T follicular helper cell (primary cell): ENCODE data around the gene PLEKHM3.

Experiments used
- DNase-seq: peaks from one replicate; pipeline ENCODE4 v3.0.0-alpha.2; 2020; ENCODE audit warnings: low read depth
- total RNA-seq, 2 experiments: gene quantifications; one replicate each; lab custom pipeline; 2026; lab: John Stamatoyannopoulos, UW

PLEKHM3 gene
- 9.9 to 24.0 reads per million in 2 experiments for total RNA-seq

DNA sequence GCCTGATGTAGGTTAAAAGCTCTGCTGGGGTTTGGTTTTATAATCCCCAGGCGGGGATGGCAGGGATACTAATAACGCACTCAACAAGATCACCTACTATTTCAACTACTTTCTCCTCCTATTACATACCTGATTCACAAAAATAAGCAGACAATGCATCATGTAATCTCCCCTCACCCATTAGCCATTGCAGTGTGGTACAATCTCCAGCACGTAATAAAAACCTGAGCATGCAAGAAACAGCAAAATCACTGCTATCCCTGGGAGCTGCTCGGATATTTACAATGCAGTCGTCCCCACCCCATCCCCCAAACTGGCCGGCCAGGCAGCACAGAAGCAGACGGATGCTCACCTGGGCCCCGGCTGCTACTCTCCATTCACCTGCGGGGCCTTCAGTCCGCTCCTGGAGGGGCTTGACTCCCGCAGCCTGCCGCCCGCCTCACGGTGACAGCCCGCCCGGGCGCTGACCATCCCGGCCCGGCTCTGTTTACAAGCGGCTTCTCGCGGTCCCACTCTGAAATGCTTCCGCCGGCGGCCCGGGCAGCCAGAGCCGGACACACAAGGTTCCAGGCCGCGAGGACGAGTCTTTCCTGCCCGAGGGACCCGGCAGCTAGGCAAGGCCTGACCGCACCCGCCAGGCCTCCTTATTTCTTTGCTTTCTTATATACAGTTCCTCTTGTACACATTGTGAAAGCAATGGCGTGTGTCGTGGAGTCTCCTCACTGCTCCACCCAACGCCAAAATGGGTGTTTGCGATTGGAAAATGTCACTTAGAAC is at the start of gene PLEKHM3:
Gene PLEKHM3, minus strand, starts transcription at position 491 of the 777 bp plus-strand sequence. CDS start 23,888 bp downstream, outside the sequence.
- peak; percentile 29 for DNase-seq

GRCh38 chr2:208074610-208075356 is 49.5 kb upstream of the PLEKHM3 start:
- no peak for DNase-seq

- DNase-seq: peak; percentile 24
Measured at GRCh38 chr2:208072250-208072892, 47.0 kb upstream of the PLEKHM3 start.

DNA sequence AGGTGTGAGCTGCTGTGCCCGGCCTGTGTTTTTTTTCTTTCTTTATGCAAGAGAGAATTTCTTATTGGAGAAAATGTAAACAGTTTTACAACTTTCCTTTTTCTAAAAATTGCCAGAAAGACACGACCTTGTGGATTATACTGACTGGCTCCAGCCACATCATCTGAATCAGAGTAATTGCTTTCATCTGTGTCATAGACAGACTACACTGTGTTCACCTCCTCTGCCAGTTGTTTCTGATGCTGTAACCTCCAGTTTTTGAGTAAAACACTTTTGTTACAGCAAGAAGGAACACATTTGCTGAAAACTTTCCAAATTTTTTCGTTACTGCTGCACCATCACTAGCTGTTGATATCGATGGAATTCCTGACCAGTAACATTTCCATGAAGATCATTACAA is 43.9 kb upstream of the PLEKHM3 start:
- DNase-seq: no peak

DNA sequence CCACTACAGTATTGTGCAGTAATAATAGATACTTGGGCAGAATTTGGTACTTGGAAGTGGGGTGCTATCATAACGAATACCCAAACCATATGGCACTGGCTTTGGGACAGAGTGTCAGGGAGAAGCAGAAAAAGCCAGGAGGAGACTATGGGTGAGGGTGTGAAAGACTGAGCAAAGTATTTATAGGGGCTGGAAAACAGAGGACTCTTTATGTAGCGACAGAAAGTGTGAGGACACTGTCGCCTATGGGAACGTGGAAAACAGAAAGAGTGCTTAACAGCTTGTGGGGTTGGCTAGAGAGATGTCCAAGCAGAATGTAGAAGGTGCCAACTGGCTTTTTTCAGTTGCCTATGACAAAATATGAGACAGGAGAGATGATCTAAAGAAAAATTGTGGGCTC is 40.7 kb upstream of the PLEKHM3 start:
- no peak for DNase-seq

DNA sequence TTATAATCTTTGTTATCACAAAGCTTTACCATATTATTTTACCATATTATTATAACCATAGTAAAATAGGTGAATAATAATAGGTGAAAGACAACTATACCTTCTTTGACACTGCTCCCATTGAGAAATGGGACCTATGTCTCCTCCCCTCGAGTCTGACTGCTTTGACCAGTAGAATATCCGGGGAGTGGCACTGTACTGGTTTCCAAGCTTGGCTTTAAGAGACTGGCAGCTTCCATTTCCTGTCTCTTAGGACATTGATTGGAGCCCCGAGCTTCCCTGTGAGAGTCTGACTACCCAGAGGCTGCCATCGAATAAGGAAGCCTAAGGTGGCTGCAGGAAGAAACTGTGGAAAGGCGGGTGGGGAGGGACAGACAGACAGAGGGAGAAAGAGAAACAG is 40.1 kb upstream of the PLEKHM3 start:
- DNase-seq: no peak

GRCh38 chr2:208064220-208064961 is 39.1 kb upstream of the PLEKHM3 start:
- DNase-seq: no peak

DNA sequence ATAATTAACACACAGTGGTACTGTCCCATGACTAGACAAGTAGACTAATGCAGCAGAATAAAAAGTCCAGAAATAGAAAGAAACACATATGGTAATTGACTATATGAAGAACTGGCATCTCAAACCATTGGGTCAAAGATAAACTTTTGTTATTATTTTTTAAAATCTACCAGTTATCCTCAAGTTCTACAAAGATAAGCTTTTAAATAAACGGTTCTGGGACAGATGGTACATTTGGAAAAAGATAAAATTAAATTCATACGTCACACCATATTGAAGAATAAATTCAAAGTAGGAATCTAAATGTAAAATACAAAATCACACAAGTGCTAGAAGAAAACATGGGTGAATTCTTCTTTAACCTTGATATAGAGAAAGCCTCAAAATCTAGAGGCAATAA is 37.6 kb upstream of the PLEKHM3 start:
- no peak for DNase-seq

DNA sequence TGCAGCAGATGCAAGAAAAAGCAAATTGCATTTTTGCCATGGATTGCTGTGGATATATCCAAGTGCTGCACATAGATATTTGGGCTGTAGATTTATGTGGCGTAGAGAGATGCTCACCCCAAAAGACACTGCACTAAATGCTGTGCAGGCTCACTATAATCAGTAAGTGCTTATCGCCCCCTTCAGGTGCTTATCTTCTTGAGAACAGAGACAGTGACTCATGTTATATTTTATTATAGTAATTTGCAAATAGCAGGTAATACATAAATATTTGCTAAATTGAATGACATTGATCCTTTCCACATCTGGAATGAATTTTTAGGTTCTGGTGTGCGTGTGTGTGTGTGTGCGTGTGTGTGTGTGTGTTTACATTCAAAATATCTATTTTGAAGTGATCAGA is 36.8 kb upstream of the PLEKHM3 start:
- DNase-seq: no peak

GRCh38 chr2:208057108-208057507 is 31.8 kb upstream of the PLEKHM3 start:
- DNase-seq: no peak

DNA sequence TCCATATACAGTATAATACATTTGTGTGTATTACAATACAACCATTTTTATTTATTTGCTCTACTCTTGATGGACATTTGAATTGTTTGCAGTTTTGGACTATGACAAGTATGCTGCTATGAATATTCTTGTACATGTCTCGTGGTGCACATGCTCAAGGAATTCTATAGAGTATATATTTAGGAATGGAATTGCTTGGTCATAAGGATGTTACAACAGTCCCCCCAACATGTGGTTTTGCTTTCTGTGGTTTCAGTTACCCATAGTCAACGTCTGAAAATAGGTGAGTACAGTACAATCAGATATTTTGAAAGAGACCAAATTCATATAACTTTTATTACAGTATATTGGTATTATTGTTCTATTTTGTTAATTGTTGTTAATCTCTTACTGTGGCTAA is 24.1 kb upstream of the PLEKHM3 start:
- no peak for DNase-seq

DNA sequence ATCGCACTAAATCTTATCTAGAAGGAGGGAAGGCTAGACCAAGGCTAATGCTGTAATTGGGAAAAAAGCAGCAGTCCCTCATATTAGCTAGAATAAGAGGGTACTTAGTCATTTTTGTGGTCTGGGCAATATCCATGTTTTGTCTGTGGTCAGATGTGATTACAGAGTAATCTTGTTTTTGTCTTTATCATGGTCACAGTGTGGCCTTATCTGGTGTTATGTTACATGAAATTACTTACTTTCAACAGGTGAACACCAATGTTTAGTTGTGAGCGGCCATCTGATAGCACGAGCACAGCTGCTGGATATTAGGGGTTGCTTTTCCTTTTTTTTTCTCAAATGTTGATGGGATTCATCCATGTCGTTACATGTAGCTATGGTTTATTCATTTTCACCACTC is 23.7 kb upstream of the PLEKHM3 start:
- no peak for DNase-seq

- no peak for DNase-seq
Measured at GRCh38 chr2:208047840-208048239, 22.5 kb upstream of the PLEKHM3 start.

DNA sequence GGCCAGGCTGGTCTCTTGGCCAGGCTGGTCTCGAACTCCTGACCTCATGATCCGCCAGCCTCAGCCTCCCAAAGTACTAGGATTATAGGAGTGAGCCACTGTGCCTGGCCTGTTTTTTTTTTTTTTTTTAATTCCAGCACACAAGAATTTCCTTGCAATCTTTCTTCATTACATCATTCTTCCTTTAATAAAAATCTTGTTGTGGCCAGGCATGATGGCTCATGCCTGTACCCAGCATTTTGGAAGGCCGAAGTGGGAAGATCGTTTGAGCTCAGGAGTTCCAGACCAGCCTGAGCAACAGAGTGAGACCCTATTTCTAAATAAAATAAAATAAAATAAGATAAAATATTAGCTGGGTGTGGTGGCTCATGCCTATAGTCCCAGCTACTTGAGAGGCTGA is 21.4 kb upstream of the PLEKHM3 start:
- no peak for DNase-seq

DNA sequence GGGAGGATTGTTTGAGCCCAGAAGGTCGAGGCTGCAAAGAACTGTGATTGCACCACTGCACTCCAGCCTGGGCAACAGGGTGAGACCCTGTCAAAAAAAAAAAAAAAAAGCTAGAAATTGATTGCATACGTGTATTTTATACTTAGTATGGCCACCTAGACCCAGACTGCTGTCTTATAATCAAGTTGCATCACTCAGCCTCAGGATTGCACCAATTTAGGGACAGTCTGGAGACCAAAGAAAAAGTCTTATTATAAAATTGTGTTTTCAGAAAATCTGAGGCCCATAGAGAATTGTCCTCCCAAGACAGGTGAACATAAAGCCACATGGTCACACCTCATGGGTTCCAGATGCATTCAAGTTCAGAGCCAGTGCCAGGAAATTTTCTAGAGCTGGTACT is 17.1 kb upstream of the PLEKHM3 start:
- DNase-seq: no peak

- no peak for DNase-seq
Measured at GRCh38 chr2:208042041-208042440, 16.7 kb upstream of the PLEKHM3 start.

DNA sequence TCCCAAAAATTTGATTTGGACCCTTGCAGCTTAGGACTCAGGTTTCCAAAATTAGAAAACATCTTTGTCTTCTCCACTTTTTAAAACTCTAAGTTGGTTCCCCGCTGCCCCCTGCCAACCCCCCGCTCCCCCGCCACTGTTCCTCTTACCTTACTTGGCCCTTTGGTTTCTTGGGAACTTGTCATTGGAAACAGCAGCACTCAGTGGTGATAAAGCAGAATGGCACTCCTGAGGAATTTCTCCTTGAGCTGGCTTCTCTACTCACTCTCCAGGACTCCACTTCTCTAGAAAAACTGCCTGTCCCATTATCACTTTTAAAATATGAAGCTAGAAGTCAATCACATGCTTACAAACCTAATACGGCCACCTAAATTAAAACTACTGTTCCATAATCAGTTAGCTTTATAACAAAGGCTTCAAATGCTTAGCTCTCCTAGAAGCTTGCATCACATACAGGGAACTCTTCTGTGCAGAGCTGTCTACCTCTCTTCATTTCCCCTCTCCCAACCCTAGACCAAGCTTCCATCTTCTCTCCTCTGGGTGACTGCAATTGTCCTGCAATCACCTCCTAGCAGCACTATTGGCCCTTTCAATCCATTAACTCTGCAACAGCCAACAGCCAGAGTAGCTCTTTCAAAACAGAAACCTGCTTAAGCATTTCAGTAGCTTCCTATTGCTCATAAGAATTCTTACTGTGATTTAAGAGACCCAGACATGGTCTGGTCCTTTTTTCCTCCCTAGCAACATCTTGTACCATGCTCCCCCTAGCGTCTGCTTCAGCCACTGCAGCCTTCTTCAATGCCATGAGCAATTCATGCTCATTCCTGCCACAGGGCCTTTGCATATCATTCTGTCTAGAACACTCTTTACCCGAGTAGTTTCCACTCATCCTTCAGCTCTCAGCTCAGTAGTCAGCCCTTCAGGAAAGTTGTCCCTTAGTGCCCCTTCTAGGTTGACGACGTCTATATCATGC is 15.2 kb upstream of the PLEKHM3 start:
- peak; percentile 32 for DNase-seq

DNA sequence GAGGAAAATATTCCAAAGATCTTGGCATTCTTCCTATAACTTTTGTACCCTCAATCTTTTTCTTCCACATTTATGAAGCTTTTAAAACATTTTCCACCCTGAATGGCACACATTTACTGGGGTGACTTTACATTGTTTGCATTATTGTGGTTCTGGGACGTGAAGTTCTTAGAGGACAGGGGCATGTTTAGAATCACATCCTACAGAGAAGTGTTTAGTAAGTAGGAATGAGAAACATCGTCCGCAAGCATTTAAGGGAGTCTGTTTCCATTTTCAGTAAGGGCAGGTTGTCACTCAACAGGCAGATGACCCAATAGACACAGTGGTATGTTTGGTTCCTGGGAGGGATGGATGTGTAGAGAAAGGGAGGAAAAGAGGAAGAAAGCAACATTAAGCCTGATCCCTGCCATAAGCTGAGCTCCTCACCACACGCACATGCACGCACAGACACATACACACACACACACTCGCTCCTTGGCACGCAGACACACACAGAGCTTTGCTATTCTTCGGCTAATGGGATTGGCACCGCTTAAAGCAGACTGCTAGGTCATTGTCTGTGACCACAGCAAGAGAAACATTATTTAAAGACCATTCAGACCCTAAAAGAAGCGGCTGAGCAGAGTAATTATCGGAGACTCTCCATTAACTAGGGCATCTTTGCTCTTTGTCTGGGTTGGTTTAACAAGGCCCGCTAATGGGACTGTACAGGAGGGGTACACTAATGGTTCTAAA is 14.2 kb upstream of the PLEKHM3 start:
- no peak for DNase-seq

DNA sequence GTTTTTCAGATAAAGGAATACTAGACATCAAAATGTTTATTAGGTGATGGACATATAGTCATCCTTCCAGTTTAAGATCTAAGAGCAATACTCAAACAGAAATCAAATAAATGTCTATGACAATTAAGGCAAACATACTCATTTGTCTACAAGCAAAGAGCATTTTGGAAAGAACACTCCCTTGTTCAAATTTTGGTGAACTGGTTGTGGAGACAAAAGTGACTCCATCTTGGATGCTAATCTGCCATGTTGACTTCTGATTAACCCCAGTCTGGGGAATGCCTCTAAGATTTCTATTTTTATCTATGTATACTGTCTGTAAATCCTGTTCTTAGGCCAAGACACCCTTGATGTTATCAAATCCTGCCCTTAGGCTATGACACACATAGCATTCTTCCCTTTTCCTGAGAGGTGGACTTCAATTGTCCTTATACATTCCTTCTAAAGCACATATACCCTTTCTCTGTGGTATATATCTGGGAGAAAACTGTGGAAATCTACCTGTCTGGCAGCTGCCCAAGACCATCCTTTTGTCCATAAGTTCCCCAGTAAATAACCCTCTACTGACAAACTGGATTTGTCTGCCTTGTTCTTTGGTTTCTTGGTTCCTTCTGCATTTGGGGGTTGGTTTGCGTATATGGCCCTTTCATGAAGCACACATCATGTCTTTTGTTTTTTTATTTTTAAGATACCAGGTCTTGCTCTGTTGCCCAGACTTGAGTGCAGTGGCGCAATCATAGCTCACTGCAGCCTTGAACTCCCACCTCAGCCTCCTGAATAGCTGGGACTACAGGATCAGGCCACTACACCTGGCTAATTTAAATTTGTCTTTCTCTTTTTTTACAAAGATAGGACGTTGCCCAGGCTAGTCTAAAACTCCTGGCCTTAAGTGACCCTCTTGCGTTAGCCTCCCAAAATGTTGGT is 12.5 kb upstream of the PLEKHM3 start:
- DNase-seq: no peak
